ENCODE data around the gene NPAS3. TPM values are rescaled to one million over a fixed set of nuclear protein-coding genes. Genes with fewer than 3 reads are reported as not detected.
A peak's percentile ranks its signal among the peaks of the same experiment; 100 is the strongest.

Gene NPAS3
- total and polyA plus RNA-seq, 2 of the 13 experiments (the other 11 are each of a cell fraction or from before 2014, with no cell fraction given) = not detected

DNA sequence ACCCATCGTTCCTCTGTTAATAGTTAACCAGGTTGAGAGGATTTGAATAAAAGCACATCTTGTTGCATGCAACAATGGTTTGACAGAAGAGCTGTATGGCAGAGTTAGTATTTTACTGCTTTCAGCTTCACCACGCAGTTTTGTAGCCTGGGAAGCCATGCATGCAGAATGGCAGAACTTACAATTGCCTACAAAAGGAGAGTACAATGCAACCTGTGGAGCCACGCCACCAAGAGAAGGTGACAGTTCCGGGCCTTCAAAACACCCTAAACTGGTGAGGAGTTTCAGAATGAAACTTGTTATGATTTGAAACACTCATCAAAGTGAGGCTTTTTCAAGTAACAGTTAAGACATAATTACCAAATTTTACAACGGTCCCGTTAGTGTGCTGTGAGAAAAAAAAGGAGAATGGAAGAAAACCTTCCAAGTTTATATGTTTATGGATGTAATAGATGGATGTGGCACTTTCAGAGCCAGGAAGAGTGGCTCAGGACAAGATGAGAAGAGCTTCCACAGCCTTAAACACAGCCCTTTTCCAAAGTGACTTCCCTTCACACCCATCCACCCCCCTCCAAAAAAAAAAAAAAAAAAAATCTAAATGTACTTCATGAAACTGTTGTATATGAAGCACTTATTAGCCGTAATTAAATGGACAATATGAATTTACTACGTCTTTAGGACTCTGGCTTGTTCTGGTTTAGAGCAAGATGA is 853.5 kb downstream of the NPAS3 start (continued):
- TF ChIP-seq ZNF430 (CRISPR knock-in tag; IDR thresholded peaks at IDR 0.05) (0 out of 2 replicates have a peak, but pooled peaks have one; percentile 47), KDM1A (CRISPR knock-in tag; IDR thresholded peaks at IDR 0.05) (no peak), MAFG (CRISPR knock-in tag; IDR thresholded peaks at IDR 0.05) (no peak), ZNF296 (CRISPR knock-in tag; conservative IDR thresholded peaks at IDR 0.05) (no peak), ZBTB8A (CRISPR knock-in tag; IDR thresholded peaks at IDR 0.05; ENCODE audit: borderline replicate concordance, low read depth) (no peak), ELF3 (CRISPR knock-in tag; IDR thresholded peaks at IDR 0.05) (no peak), ZNF605 (CRISPR knock-in tag; IDR thresholded peaks at IDR 0.05) (no peak), ZNF7 (CRISPR knock-in tag; IDR thresholded peaks at IDR 0.05) (no peak), LBX2 (CRISPR knock-in tag; IDR thresholded peaks at IDR 0.05; ENCODE audit: borderline replicate concordance) (no peak), FOXK2 (IDR thresholded peaks at IDR 0.05) (no peak), NCOA5 (CRISPR knock-in tag; IDR thresholded peaks at IDR 0.05) (no peak), ZBTB4 (CRISPR knock-in tag; IDR thresholded peaks at IDR 0.05; ENCODE audit: borderline replicate concordance) (no peak), EEA1 (CRISPR knock-in tag; IDR thresholded peaks at IDR 0.05; ENCODE audit: borderline replicate concordance) (no peak), REPIN1 (CRISPR knock-in tag; IDR thresholded peaks at IDR 0.05; ENCODE audit: borderline replicate concordance, low read depth) (0 out of 2 replicates have a peak, but pooled peaks have one; percentile 15), ZNF761 (CRISPR knock-in tag; conservative IDR thresholded peaks at IDR 0.05) (no peak), ZNF33A (CRISPR knock-in tag; IDR thresholded peaks at IDR 0.05; ENCODE audit: borderline replicate concordance) (no peak), ZNF841 (CRISPR knock-in tag; IDR thresholded peaks at IDR 0.05; ENCODE audit: borderline replicate concordance) (no peak), GLI4 (CRISPR knock-in tag; IDR thresholded peaks at IDR 0.05; ENCODE audit: borderline replicate concordance) (no peak; the same call in 1 of the 2 replicates), FOXC1 (CRISPR knock-in tag; IDR thresholded peaks at IDR 0.05; ENCODE audit: borderline replicate concordance) (no peak), ARID2 (CRISPR knock-in tag; IDR thresholded peaks at IDR 0.05; ENCODE audit: borderline replicate concordance) (0 out of 2 replicates have a peak, but pooled peaks have one; percentile 32)
- TF ChIP-seq, protein P1, sequence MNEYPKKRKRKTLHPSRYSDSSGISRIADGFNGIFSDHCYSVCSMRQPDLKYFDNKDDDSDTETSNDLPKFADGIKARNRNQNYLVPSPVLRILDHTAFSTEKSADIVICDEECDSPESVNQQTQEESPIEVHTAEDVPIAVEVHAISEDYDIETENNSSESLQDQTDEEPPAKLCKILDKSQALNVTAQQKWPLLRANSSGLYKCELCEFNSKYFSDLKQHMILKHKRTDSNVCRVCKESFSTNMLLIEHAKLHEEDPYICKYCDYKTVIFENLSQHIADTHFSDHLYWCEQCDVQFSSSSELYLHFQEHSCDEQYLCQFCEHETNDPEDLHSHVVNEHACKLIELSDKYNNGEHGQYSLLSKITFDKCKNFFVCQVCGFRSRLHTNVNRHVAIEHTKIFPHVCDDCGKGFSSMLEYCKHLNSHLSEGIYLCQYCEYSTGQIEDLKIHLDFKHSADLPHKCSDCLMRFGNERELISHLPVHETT (CRISPR knock-in tag; conservative IDR thresholded peaks at IDR 0.05) = no peak
- TF ChIP-seq, protein P2, sequence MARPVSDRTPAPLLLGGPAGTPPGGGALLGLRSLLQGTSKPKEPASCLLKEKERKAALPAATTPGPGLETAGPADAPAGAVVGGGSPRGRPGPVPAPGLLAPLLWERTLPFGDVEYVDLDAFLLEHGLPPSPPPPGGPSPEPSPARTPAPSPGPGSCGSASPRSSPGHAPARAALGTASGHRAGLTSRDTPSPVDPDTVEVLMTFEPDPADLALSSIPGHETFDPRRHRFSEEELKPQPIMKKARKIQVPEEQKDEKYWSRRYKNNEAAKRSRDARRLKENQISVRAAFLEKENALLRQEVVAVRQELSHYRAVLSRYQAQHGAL (CRISPR knock-in tag; IDR thresholded peaks at IDR 0.05; ENCODE audit: not compliant biosample characterization) = no peak
- TF ChIP-seq, protein P3, sequence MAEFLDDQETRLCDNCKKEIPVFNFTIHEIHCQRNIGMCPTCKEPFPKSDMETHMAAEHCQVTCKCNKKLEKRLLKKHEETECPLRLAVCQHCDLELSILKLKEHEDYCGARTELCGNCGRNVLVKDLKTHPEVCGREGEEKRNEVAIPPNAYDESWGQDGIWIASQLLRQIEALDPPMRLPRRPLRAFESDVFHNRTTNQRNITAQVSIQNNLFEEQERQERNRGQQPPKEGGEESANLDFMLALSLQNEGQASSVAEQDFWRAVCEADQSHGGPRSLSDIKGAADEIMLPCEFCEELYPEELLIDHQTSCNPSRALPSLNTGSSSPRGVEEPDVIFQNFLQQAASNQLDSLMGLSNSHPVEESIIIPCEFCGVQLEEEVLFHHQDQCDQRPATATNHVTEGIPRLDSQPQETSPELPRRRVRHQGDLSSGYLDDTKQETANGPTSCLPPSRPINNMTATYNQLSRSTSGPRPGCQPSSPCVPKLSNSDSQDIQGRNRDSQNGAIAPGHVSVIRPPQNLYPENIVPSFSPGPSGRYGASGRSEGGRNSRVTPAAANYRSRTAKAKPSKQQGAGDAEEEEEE (CRISPR knock-in tag; IDR thresholded peaks at IDR 0.05; ENCODE audit: borderline replicate concordance) = no peak

Measured in HepG2 (cell line).